NCI-H524 treated with DMSO at 0.1 percent for 48 hours (cell line): ENCODE measurements around the gene DOCK9.
"Not testable (repeated sequence)": the region's sequence is repeated elsewhere in the genome, so short reads cannot be mapped to it uniquely, and the experiment has no call there.

Experiments
- DNase-seq: peaks from one replicate; lab custom pipeline; 2025; lab: John Stamatoyannopoulos, UW

Gene DOCK9

DNA sequence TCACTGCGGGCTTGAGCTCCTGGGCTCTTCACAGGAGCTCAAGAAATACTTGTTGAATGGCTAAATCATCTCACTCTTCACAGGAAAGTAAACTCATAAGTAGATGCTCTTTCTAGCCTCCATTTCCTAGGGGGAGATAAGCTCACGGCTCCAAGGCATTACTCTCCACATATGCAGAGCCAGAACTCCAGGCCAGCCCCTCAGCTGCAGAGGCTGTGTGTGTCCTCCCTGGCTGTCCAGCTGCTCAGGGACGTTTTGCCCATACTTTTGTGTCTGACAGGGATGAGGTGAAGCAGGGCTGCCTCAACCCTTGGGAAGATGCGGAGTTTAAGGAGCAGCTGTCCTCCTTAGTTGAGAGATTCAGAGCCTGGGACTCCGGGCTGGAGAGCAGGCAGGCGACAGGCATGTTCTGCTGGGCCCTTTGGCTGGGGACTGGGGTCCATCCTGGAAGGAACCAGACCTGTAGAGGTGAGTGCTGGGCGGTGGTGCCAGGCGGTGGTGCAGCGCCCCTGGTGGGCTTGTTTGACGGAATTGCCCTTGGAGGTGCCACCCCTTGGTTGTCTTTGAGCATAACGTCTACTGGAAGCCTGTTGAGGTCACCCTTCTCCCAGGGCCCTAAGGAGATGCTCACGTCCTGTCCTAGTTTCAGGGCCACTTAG is 204.9 kb downstream of the DOCK9 start:
- DNase-seq = no peak

DNA sequence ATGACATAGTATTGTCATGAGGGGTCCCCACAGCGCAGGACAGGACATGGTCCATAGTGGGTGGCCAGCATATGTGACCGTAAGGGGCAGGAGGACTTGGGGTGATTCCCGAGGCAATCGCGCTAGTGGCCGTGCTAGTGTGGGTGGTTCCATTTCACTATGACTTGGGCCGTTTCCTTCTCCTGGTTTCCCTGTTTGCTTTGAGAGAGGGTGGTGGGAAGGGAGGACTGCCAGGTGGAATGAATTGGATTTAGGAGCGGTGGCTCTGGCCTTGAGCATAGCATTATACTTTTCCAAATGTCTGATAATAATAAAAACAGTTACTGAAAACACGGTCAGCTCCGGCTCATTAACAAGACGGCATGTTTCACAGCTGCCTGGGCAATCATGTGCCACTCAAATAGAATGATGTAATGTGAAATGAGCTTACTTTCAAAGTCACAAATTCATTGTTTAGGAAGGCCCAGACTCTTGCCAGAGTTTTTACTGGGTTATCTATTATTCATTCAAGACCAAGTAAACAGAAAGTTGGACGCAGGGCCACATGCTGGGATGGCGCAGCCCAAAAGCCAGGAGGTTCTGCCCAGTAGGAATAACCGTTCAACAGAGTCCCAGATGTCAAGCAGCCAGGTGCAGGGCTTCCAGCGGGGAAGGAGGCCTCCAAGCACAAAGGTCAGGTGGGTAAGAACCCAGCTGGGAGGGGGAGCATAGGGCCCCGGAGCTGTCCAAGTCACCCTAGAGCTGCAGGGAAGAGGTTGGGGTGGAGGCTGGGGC is 205.8 kb downstream of the DOCK9 start:
- DNase-seq = no peak

DNA sequence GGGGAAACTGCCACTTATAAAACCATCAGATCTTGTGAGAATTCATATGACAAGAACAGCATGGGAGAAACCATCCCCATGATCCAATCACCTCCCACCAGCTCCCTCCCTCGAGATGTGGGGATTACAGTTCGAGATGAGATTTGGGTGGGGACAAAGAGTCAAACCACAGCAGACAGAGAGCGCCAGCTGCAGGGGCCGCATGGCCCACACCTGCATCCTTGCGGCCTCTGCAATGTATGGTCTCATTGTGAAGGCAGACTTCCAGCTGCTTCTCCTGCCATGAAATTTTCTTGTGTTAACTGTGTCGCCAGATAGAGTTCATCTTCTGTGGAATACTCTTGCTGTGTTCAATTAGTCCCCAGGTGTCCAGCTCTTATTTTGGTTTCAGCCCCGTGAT is 208.1 kb downstream of the DOCK9 start:
- DNase-seq = no peak

DNA sequence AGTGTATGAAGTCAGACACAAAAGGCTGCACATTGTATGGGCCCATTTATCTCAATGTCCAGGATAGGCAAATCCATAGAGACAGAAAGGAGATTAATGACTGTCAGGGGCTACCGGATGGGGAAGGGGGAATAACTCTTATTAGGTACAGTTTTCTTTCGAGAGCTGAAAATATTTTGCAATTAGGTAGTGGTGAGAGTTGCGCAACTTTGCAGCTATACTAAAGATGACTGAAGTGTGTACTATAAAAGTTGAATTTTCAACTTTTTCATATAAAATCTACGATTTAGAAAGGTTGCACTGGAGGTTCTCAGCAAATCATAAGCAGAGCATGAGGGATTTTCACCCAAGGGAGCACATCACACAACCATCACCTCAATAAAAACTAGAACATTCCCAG is 209.3 kb downstream of the DOCK9 start:
- no peak for DNase-seq

DNA sequence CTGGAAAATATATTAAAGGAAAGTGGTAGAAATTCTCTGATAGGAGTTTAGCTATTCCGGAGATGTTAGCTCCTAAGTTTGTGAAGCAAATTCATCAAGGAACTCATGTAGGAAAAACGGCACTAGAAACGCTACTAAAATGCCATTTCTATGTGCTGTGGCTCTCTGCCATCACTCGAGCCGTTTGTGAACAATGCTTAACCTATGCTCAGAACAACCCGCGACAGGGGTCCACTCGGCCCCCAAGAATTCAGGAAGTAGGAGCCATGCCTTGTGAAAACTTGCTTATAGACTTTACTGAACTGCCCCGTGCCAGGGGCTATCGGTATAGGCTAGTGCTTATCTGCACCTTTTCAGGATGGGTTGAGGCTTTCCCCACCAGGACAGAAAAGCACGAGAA is 211.2 kb downstream of the DOCK9 start:
- DNase-seq = no peak

DNA sequence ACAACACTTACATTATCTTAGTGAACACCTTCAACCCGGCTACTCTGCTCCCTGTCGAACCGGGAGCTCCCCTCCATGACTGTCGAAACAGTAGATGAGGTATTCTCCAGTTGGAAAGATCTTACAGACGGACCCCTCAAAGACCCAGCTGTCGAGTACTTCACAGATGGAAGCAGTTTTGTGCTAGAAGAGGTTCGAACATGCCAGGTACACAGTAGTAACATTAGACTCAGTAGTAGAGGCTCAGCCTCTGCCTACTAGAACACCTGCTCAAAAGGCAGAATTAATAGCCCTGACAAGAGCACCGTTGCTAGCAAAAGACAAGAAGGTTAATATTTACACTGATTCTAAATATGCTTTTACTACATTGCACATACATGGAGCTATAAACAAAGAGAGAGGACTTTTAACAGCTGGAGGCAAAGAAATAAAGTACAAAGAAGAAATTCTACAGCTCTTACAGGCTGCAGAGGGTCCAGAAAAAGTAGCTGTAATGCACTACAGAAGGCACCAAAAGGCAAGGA is 211.8 kb downstream of the DOCK9 start:
- no peak for DNase-seq

DNA sequence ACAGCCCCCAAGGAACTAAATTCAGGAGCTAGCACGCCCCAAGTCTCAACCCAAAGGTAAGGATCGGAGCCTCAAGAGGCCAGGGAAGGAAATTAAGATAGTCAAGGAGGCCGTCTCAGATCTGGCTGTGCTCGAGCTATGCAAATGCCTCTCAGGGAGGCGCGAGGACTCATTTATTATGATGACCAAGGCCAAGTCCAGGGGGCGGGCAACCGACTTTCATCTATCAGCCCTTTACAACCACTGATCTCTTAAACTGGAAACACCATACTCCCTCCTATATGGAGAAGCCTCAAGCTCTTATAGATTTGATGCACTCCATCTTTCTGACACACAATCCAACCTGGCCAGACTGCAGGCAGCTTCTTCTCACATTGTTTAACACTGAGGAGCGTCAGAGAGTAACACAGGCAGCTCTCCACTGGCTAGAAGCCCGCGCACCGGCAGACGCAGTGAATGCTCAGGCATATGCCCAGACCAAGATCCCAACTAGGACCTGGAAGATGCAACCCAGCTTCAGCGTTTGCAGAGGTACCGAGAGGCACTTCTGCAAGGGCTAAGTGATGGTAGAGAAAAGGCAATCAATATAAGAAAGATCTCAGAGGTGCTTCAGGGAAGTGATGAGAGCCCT is 215.8 kb downstream of the DOCK9 start:
- DNase-seq = no peak

DNA sequence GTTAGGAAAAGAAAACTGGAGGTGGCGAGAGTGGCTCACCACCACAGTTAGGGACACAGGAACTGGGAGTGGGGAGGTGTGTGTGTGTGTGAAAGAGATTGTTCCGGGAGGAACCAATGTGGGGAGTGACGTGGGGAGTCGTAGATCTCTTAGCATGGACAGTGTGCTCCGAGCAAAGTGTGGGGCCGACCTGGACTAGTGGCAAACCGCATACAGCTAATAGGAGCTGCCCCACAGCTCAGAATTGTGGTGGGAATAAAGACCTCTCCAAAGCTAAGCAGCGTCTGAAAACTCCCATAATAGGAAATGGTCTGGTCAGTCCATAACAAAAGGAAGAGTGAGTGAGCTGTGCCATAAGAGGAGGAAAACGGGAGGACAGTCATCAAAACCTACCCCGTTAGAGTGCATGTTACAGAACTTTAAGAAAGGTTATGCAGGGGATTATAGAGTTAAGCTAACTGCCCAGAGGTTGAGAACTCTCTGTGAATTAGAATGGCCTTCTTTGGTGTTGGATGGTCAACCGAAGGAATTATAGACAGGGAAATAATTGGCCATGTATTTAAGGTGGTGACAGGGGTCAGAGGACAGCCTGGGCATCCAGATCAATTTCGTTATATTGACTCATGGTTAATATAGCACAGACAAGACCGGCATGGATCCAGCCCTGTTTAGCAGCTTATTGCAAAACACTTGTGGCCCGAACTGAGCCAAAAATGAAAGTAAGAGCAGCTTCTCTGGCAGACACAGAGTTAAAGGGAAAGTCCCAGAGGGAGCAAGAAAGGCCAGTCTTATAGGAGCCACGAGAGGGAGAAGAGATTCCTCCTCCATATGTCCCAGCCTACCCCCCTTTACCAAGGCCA is 216.5 kb downstream of the DOCK9 start:
- no peak for DNase-seq

DNA sequence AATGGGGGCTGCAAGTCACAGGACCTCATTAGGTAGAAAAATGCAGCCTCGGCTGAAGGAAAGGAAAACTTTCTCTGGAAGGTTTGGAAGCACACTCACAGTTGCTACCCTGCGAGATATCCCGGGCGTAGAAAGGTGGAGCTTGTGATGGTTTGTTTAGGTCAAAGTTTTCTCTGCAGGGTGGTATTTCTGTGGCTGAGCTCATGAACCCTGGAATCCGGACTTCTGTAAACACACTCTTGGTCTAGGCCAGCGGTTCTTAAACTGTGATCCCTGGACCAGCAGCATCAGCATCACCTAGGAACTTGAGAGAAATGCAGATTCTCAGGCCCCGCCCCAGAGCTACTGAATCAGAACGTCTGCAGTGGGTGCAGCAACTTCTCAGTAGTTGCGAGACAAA is 222.1 kb downstream of the DOCK9 start:
- no peak for DNase-seq

DNA sequence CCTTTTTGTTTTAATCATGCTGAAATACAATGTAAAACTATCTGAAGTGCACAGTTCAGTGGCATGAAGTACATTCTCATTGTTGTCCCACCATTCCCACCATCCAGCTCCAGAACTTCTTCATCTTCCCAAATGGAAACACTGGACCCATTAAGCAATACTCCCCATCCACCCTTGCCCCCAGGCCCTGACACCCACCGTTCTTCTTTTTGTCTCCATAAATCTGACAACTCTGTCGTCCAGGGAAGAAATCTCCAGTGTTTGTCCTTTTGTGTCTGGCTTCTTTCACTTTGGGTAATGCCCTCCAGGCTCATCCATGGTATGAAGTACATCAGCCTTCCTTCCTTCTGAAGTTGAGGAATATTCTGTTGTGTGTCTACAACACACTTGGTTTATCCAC is 222.7 kb downstream of the DOCK9 start:
- no peak for DNase-seq

DNA sequence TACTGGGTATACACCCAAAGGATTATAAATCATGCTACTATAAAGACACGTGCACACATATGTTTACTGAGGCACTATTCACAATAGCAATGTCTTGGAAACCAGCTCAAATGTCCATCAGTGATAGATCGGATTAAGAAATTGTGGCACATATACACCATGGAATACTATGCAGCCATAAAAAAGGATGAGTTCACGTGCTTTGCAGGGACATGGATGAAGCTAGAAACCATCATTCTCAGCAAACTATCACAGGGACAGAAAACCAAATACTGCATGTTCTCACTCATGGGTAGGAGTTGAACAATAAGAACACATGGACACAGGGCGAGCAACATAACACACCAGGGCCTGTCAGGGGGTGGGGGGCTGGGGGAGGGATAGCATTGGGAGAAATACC is 223.4 kb downstream of the DOCK9 start:
- DNase-seq = not testable (repeated sequence)

DNA sequence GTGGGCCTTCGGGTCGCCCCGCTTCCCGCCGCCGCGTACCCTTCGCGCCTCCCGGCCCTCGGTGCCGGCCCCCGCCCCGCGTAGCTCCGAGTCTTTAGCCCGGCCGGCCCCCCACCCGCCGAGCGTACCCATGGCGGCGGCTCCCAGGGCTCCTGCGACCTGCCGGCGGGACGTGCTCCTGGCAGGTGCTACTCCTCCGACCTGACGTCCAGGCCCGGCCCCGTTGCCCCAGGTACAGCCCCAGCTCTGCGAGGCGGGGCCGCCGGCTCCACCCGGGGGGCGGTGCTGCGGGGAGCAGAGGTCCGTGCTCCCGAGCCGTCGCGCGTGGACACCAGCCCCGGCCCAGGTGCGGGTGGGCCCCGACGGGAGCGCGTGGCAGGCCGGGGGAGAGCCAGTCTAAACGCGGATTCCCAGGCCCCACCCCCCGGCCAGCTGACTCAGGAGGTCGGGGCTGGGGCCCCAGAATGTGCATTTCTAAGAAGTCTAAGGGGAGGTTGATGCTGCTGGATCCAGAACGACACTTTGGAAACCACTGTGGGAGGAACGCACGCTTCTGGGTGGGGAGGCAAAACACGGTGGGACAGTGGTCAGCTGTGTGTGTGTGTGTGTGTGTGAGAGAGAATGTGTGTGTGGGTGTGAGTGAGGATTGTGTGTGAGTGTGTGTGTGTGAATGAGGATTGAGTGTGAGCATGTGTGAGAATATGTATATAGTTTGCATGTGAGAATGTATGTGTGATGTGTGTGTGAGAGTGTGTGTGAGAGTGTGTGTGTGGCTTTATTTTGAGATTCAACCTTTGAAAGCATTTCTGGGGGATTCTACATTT is 225.2 kb downstream of the DOCK9 start, which contains the start of gene SLC15A1:
TSS of gene SLC15A1 (minus strand) at position 206 of the 824 bp plus-strand sequence. CDS start at position 132, 74 bp downstream.
- DNase-seq = no peak

DNA sequence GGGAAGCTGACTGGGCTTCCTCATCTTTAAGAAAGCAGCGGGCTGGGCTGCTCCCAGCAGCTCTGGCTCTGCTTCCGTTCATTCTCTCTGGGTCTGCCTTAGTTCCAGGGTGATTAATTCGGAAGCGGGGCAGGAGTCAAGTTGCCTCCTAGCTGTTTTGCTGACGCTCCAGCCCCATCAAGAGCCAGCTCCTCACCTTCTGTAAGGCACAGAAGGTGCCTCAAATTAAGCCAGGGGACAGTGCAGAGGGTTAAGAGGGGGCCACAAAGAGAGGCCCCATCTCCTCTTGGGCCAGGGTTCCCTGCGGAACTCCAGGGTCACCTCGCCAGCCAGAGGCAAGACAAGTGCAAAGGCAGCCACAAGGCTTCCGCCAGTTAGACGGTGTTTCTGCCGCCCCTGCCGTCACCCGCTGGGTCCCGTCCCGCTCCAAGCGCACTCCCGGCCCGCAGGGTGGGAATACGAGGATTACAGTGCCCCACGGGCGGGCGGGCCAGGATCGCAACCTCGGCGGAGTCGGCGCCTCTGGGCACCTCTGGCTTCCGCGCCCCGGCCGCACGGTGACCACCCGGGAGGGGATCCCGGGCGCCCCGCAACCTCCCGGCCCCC is 225.9 kb downstream of the DOCK9 start:
- DNase-seq = no peak

DNA sequence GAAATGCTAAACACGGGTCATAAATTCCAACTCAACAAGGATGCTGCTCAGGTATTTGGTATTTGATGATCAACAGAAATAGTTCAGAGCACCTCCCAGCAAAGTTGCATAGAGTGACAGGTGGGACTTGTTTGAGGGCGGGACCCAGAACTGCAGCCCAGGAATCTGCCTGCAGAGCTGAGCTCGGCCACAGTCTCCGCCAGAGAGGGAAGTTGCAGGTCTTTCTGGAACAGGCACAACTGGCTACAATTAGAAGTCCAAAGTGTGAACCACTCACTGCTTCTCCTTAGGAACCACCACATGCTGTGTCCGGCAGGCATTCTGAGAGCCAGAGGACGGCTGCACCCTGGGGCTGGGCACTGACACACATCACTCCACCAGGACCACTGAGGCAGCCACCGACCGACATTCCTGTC is 226.5 kb downstream of the DOCK9 start:
- DNase-seq = no peak

DNA sequence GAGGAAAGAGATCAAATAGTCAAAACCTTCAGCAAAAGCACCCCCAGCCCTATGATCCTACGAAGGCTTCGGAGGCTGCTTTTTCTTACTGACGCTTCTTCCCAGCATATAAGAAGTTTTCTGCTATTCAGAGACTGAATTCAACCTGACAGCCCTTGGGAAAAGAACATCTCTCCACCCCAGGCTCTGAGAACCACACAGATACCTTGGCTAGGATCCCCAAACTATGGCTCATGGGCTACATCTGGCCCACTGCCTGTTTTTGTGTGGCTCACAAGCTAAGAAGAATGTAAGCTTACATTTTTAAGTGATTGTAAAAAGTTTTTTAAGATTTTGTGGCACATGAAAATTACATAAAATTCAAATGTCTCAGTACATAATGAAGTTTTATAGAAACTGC is 228.4 kb downstream of the DOCK9 start:
- no peak for DNase-seq

DNA sequence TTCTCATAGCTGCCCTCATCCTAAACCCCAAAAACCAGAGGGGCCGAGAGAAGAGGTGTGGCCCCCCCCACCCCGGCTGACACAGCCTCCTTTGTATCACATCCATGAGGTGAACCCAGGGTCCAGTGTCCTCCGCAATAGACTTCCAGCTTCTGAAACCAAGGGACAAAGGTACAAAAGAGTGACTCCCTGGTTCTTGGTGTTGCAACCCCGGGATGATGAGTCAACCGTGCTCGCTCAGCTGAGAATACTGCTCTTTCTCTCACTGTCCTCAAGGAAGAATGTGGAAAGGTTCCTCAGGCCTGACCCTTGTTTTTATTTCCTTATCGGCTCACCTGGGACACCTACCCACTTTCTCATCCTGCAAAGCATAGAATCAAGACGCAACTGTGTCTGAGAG is 230.9 kb downstream of the DOCK9 start:
- no peak for DNase-seq
